ENCODE data around the gene DLG5. TPM values are rescaled to one million over a fixed set of nuclear protein-coding genes. Genes with fewer than 3 reads are reported as not detected.

DLG5 gene
- total and polyA plus RNA-seq, 9 of the 15 experiments (the other 6 are each of a cell fraction or from before 2014, with no cell fraction given), result 1.4 to 26.8 (median 11.2) TPM

DNA sequence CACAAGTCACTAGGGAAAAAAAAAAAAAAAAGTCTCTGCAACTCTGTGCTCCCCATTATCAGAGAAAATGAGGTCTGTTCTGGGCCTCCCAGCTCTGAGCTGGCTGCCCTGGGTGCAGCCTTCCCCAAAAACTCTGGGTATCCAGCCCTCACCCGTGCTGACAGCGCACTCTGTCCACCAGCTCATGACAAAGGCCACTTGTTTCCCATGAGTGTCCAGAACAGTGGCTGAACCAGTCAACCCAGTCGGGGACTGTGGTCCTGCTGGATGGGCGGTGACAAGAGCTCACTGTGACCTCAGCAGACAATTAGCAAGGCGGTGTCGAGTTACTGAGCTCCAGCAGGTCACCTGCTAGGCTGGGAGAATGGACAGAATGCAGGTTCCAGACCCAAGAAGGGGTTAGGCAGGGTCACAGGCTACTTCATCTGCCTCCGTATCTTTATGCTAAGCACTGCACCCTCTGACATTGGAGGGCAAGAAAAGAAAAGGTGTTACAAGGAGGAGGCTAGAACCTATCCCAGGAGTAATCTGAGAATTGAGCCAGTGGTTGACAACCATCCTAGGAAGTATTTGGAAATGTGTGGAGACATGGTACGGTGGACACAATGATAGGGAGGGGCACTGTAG is 37.2 kb downstream of the DLG5 start (continued):
- no peak for TF ChIP-seq NR3C1 (CRISPR knock-in tag; IDR thresholded peaks at IDR 0.05)
- no peak for TF ChIP-seq SMAD3 (CRISPR knock-in tag; conservative IDR thresholded peaks at IDR 0.05)
- TF ChIP-seq, protein P1, sequence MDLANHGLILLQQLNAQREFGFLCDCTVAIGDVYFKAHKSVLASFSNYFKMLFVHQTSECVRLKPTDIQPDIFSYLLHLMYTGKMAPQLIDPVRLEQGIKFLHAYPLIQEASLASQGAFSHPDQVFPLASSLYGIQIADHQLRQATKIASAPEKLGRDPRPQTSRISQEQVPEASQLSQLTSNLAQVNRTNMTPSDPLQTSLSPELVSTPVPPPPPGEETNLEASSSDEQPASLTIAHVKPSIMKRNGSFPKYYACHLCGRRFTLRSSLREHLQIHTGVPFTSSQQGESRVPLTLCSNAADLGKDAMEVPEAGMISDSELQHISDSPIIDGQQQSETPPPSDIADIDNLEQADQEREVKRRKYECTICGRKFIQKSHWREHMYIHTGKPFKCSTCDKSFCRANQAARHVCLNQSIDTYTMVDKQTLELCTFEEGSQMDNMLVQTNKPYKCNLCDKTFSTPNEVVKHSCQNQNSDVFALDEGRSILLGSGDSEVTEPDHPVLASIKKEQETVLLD (IDR thresholded peaks at IDR 0.05), result no peak
- no peak for TF ChIP-seq KAT8 (IDR thresholded peaks at IDR 0.05; ENCODE audit: low read depth)
- no peak for TF ChIP-seq CREB3 (tag; conservative IDR thresholded peaks at IDR 0.05; ENCODE audit: low read depth)
- TF ChIP-seq PKNOX1 (IDR thresholded peaks at IDR 0.05), result peak; percentile 61
- no peak for TF ChIP-seq POU5F1 (IDR thresholded peaks at IDR 0.05; ENCODE audit: borderline replicate concordance, low read depth, low read length, partially characterized antibody)
- TF ChIP-seq, protein P2, sequence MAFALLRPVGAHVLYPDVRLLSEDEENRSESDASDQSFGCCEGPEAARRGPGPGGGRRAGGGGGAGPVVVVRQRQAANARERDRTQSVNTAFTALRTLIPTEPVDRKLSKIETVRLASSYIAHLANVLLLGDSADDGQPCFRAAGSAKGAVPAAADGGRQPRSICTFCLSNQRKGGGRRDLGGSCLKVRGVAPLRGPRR (CRISPR knock-in tag; IDR thresholded peaks at IDR 0.05), result no peak
- TF ChIP-seq FIP1L1 (IDR thresholded peaks at IDR 0.05; ENCODE audit: low read depth, low read length, poor library complexity, severe bottlenecking), result no peak
- TF ChIP-seq RCOR1 (IDR thresholded peaks at IDR 0.05; ENCODE audit: borderline replicate concordance in 1 of 2, low read depth in 2 of 2, low read length in 2 of 2), result 0 out of 4 replicates have a peak, but pooled peaks of 1 of the 2 experiments have one; percentile 25
- no peak for TF ChIP-seq MYBL2 (IDR thresholded peaks at IDR 0.05; ENCODE audit: low read depth)
- no peak for TF ChIP-seq MYBL2 (CRISPR knock-in tag; IDR thresholded peaks at IDR 0.05; ENCODE audit: borderline replicate concordance)
- peak; percentile 23; the same call in 1 of the 2 replicates for TF ChIP-seq CTBP1 (IDR thresholded peaks at IDR 0.05; ENCODE audit: borderline replicate concordance)
- TF ChIP-seq ARID2 (IDR thresholded peaks at IDR 0.05), result no peak
- no peak for TF ChIP-seq LCOR (CRISPR knock-in tag; IDR thresholded peaks at IDR 0.05)
- TF ChIP-seq CHCHD3 (CRISPR knock-in tag; IDR thresholded peaks at IDR 0.05), result no peak
- no peak for TF ChIP-seq U2AF1 (optimal IDR thresholded peaks at IDR 0.05; ENCODE audit: low read depth, low read length)
- no peak for TF ChIP-seq TARDBP (IDR thresholded peaks at IDR 0.05)
- TF ChIP-seq, protein P3, sequence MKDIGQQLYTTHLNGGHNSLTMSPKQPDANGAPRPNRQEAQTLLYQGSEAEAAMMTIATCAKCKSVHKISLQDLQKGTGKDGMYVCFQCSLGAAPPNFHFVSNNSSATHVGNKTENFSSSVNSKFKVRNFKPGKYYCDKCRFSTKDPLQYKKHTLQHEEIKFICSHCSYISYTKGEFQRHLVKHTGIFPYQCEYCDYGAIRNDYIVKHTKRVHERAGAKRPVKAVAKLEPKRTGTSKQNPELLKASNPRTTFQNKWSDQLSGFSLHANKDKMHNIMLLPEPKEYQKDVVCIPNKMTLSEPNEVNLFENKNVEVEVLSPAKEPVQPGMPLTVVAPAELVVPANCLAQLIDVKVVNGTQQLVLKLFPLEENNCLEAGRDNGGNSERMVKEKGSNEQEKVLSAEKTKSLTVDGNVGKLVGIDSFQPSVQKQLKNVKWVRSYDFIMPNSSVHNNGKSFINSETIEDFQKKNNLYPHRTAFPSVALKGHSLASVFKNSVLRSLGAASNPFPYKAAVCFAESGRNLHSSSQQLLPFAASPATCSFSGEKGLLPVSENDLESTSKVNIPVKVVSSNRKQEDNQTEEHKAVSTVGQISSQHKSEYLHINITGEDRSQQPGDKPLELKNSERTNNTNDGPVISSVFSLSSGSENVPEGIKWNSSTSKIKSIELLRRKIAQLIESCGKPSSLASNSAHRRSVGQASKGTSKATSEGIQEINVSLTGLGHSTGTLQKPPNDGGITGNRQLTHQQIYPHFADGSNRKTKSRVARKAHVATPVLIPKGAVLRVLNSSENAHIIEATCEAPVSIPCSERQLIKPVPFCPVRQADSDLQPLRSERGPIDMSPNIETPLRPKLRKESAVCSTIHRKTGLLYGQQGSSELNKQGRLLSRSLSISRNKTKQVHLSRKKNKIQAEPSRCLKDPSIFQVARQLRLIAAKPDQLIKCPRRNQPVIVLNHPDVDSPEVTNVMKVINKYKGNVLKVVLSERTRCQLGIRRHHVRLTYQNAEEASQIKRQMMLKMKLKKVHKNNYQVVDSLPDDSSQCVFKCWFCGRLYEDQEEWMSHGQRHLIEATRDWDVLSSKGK (CRISPR knock-in tag; IDR thresholded peaks at IDR 0.05), result no peak
- TF ChIP-seq RFX1 (IDR thresholded peaks at IDR 0.05), result no peak
- TF ChIP-seq PHF20 (IDR thresholded peaks at IDR 0.05; ENCODE audit: partially characterized antibody), result no peak
